ENCODE measurements around the gene LSP1.

LSP1 gene

DNA sequence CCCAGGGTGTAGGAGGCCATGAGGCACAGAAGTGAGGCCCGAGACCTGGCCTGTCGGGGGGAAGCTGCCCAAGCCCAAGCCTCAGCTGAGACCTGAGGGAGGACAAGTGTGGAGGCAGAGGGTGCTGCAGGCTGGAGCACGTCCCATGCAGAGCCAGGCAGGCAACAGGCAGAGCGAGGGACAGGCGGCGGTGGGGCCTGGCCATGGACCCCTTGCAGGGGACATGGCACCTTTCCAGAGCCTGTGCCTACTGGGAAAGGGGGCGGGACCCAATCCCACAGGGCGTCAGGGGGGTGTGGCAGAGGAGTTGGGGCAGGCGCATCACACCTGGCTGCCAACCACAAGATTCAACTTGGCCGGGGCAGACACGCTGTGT, 9.8 kb upstream of the LSP1 start:
- H3K4me1 ChIP-seq (ENCODE audit: control insufficient read depth in 1 of 2, insufficient read depth in 2 of 2, low read length in 2 of 2): no peaks in the 10 kb centered on the region
- H2BK12ac ChIP-seq (ENCODE audit: low read length): no peak overlapping the region
- H4K8ac ChIP-seq (ENCODE audit: low read depth, low read length): no peak overlapping the region
- no peaks in the 10 kb centered on the region for H3K79me2 ChIP-seq (ENCODE audit: control insufficient read depth, insufficient read depth, low read length, poor library complexity)
- no peak overlapping the region for H3K14ac ChIP-seq (ENCODE audit: low read length)
- no peak overlapping the region for H3K27ac ChIP-seq (ENCODE audit: low read depth, low read length)
- H3K79me1 ChIP-seq (ENCODE audit: low read length): no peaks in the 10 kb centered on the region
- no peak overlapping the region for H3K4me2 ChIP-seq (ENCODE audit: low read length)
- WGBS (ENCODE audit: extremely low coverage, insufficient coverage, insufficient read length): no CpG with 5 or more reads among the region's 11 CpGs
- no peak overlapping the region for H2BK5ac ChIP-seq (ENCODE audit: low read depth, low read length, poor library complexity)
- no peaks in the 10 kb centered on the region for H3K27me3 ChIP-seq (ENCODE audit: insufficient read depth, low read length)
- no peak overlapping the region for H3K18ac ChIP-seq (ENCODE audit: low read length)
- H3K36me3 ChIP-seq (ENCODE audit: control insufficient read depth in 1 of 2, insufficient read depth in 2 of 2, low read length in 2 of 2): no peaks in the 10 kb centered on the region
- no peak overlapping the region for H2BK120ac ChIP-seq (ENCODE audit: insufficient read depth, low read length, poor library complexity)
- no peak overlapping the region for H3K23ac ChIP-seq (ENCODE audit: low read length)
- peak overlapping the region; percentile 3 for H3K4me3 ChIP-seq (ENCODE audit: low read depth, low read length)
- H2AFZ ChIP-seq (ENCODE audit: insufficient read depth, low read length, poor library complexity): no peak overlapping the region
- DNase-seq: no peak
- no peak overlapping the region for H4K91ac ChIP-seq (ENCODE audit: low read depth, low read length)
- H3K9ac ChIP-seq (ENCODE audit: low read length): no peak overlapping the region
- no peak overlapping the region for H3K4ac ChIP-seq (ENCODE audit: low read depth, low read length)
- H3K9me3 ChIP-seq (ENCODE audit: insufficient read depth, low read depth, low read length): no peaks in the 10 kb centered on the region
- no peak overlapping the region for H2AK5ac ChIP-seq (ENCODE audit: low read length)
- H4K12ac ChIP-seq (ENCODE audit: low read depth, low read length): no peak overlapping the region

GRCh38 chr11:1843796-1844195, 9.1 kb upstream of the LSP1 start:
- Histone ChIP-seq H3K4ac (ENCODE audit: low read depth, low read length) (no peak overlapping the region), H3K14ac (ENCODE audit: low read length) (no peak overlapping the region), H3K27me3 (ENCODE audit: insufficient read depth, low read length) (no peaks in the 10 kb centered on the region), H3K79me1 (ENCODE audit: low read length) (no peaks in the 10 kb centered on the region), H2BK120ac (ENCODE audit: insufficient read depth, low read length, poor library complexity) (no peak overlapping the region), H4K8ac (ENCODE audit: low read depth, low read length) (no peak overlapping the region), H2BK12ac (ENCODE audit: low read length) (no peak overlapping the region), H3K9me3 (ENCODE audit: insufficient read depth, low read depth, low read length) (no peaks in the 10 kb centered on the region), H4K91ac (ENCODE audit: low read depth, low read length) (peak overlapping the region; percentile 3), H3K4me3 (ENCODE audit: low read depth, low read length) (no peak overlapping the region), H3K18ac (ENCODE audit: low read length) (no peak overlapping the region), H3K4me2 (ENCODE audit: low read length) (no peak overlapping the region), H3K36me3 (ENCODE audit: control insufficient read depth in 1 of 2, insufficient read depth in 2 of 2, low read length in 2 of 2) (no peaks in the 10 kb centered on the region), H3K23ac (ENCODE audit: low read length) (no peak overlapping the region), H4K12ac (ENCODE audit: low read depth, low read length) (no peak overlapping the region), H2AK5ac (ENCODE audit: low read length) (peak overlapping the region; percentile 40), H3K4me1 (ENCODE audit: control insufficient read depth in 1 of 2, insufficient read depth in 2 of 2, low read length in 2 of 2) (no peaks in the 10 kb centered on the region), H2AFZ (ENCODE audit: insufficient read depth, low read length, poor library complexity) (no peak overlapping the region), H3K27ac (ENCODE audit: low read depth, low read length) (no peak overlapping the region), H3K9ac (ENCODE audit: low read length) (no peak overlapping the region), H2BK5ac (ENCODE audit: low read depth, low read length, poor library complexity) (no peak overlapping the region), H3K79me2 (ENCODE audit: control insufficient read depth, insufficient read depth, low read length, poor library complexity) (no peaks in the 10 kb centered on the region)
- no peak for DNase-seq
- WGBS (ENCODE audit: extremely low coverage, insufficient coverage, insufficient read length): no CpG with 5 or more reads among the region's 8 CpGs

DNA sequence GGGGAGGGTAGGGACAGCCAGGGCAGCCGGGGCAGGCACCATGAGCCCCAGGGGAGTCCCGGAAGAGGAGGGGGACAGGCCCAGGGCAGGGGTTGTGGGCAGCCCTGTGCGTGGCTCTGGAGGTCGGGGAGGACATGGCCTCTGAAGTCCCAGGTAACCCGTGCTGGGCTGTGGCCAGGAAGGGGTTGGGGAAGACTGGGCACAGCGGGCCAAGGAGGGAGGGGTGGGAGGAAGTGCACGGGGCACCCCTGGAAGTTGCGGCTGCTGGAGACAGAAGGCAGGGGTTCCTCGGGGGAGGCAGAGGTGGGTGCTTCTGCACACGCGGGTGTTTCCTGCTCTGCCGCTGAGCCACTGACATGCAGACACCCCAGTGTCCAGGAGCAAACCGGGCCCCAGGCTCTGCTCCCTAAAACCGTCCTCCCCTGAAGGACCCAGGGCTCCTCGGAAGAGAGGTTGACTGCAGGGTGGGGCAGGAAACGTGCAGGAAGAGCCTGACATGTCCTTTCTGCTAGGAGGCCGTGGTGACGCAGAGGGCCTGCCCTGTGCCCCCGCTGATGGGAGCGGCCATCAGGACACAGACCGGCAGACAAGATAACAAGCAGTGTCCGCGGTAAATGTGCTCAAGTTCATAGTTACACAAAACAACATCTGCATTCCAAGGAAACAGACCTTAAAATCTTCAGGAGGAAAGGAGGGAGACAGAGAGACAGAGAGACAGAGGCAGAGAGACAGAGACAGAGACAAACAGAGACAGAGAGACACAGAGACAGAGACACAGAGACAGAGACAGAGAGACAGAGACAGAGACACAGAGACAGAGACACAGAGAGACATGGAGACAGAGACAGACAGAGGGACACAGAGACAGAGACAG, 8.4 kb upstream of the LSP1 start:
- Histone ChIP-seq H3K9me3 (ENCODE audit: insufficient read depth, low read depth, low read length) (no peaks in the 10 kb centered on the region), H3K4me2 (ENCODE audit: low read length) (no peak overlapping the region), H2AFZ (ENCODE audit: insufficient read depth, low read length, poor library complexity) (no peak overlapping the region), H3K27me3 (ENCODE audit: insufficient read depth, low read length) (no peaks in the 10 kb centered on the region), H3K36me3 (ENCODE audit: control insufficient read depth in 1 of 2, insufficient read depth in 2 of 2, low read length in 2 of 2) (no peaks in the 10 kb centered on the region), H2BK120ac (ENCODE audit: insufficient read depth, low read length, poor library complexity) (no peak overlapping the region), H3K79me2 (ENCODE audit: control insufficient read depth, insufficient read depth, low read length, poor library complexity) (no peaks in the 10 kb centered on the region), H3K4ac (ENCODE audit: low read depth, low read length) (no peak overlapping the region), H3K14ac (ENCODE audit: low read length) (no peak overlapping the region), H2BK12ac (ENCODE audit: low read length) (no peak overlapping the region), H3K18ac (ENCODE audit: low read length) (no peak overlapping the region), H2AK5ac (ENCODE audit: low read length) (peak overlapping the region; percentile 40), H3K79me1 (ENCODE audit: low read length) (no peaks in the 10 kb centered on the region), H3K27ac (ENCODE audit: low read depth, low read length) (no peak overlapping the region), H3K4me1 (ENCODE audit: control insufficient read depth in 1 of 2, insufficient read depth in 2 of 2, low read length in 2 of 2) (no peaks in the 10 kb centered on the region), H4K12ac (ENCODE audit: low read depth, low read length) (no peak overlapping the region), H3K23ac (ENCODE audit: low read length) (no peak overlapping the region), H4K8ac (ENCODE audit: low read depth, low read length) (no peak overlapping the region), H3K9ac (ENCODE audit: low read length) (no peak overlapping the region), H2BK5ac (ENCODE audit: low read depth, low read length, poor library complexity) (no peak overlapping the region), H3K4me3 (ENCODE audit: low read depth, low read length) (no peak overlapping the region), H4K91ac (ENCODE audit: low read depth, low read length) (peak overlapping the region; percentile 3)
- WGBS (ENCODE audit: extremely low coverage, insufficient coverage, insufficient read length): no CpG with 5 or more reads among the region's 23 CpGs
- peak; percentile 80 to 83 for DNase-seq

GRCh38 chr11:1845095-1845429, 7.8 kb upstream of the LSP1 start:
- H4K8ac ChIP-seq (ENCODE audit: low read depth, low read length): no peak overlapping the region
- no peaks in the 10 kb centered on the region for H3K79me2 ChIP-seq (ENCODE audit: control insufficient read depth, insufficient read depth, low read length, poor library complexity)
- H3K9me3 ChIP-seq (ENCODE audit: insufficient read depth, low read depth, low read length): no peaks in the 10 kb centered on the region
- H3K4ac ChIP-seq (ENCODE audit: low read depth, low read length): no peak overlapping the region
- H3K9ac ChIP-seq (ENCODE audit: low read length): no peak overlapping the region
- no peaks in the 10 kb centered on the region for H3K36me3 ChIP-seq (ENCODE audit: control insufficient read depth in 1 of 2, insufficient read depth in 2 of 2, low read length in 2 of 2)
- H3K4me3 ChIP-seq (ENCODE audit: low read depth, low read length): no peak overlapping the region
- DNase-seq: no peak
- no peak overlapping the region for H2AK5ac ChIP-seq (ENCODE audit: low read length)
- H4K91ac ChIP-seq (ENCODE audit: low read depth, low read length): no peak overlapping the region
- no peak overlapping the region for H3K27ac ChIP-seq (ENCODE audit: low read depth, low read length)
- H3K23ac ChIP-seq (ENCODE audit: low read length): no peak overlapping the region
- no peak overlapping the region for H3K14ac ChIP-seq (ENCODE audit: low read length)
- H3K79me1 ChIP-seq (ENCODE audit: low read length): no peaks in the 10 kb centered on the region
- no peak overlapping the region for H4K12ac ChIP-seq (ENCODE audit: low read depth, low read length)
- H3K18ac ChIP-seq (ENCODE audit: low read length): no peak overlapping the region
- peaks cover 0 to under 1% of the 10 kb centered on the region in 2 experiments for H3K4me1 ChIP-seq (ENCODE audit: control insufficient read depth in 1 of 2, insufficient read depth in 2 of 2, low read length in 2 of 2)
- no peak overlapping the region for H2BK120ac ChIP-seq (ENCODE audit: insufficient read depth, low read length, poor library complexity)
- H2AFZ ChIP-seq (ENCODE audit: insufficient read depth, low read length, poor library complexity): no peak overlapping the region
- H3K27me3 ChIP-seq (ENCODE audit: insufficient read depth, low read length): no peaks in the 10 kb centered on the region
- no peak overlapping the region for H2BK12ac ChIP-seq (ENCODE audit: low read length)
- no peak overlapping the region for H3K4me2 ChIP-seq (ENCODE audit: low read length)
- no CpG with 5 or more reads among the region's 1 CpG for WGBS (ENCODE audit: extremely low coverage, insufficient coverage, insufficient read length)
- H2BK5ac ChIP-seq (ENCODE audit: low read depth, low read length, poor library complexity): no peak overlapping the region
